Activated CD4-positive, alpha-beta T cell treated with anti-CD3 and anti-CD28 coated beads for 36 hours (primary cell): ENCODE results near the gene GCNT2. TPM values are rescaled to one million over a fixed set of nuclear protein-coding genes. Genes with fewer than 3 reads are reported as not detected.
"Not testable (repeated sequence)": the region's sequence is repeated elsewhere in the genome, so short reads cannot be mapped to it uniquely, and the experiment has no call there.

Experiments
- ATAC-seq: fragments of 200-7000 bp; cut with Tn5 transposase; one replicate; pipeline ENCODE4 v1.10.0; 2021; ENCODE audit warnings: mild to moderate bottlenecking, moderate library complexity
- CTCF ChIA-PET: fragments of 350-600 bp; sonication (Branson Sonifier 250); formaldehyde crosslinking; loops from one replicate; lab custom pipeline; 2021; ENCODE audit warnings: antibody characterized with exemption; lab: Charles Lee
- POLR2A ChIA-PET: fragments of 350-600 bp; sonication (Branson Sonifier 250); formaldehyde crosslinking; loops from one replicate; lab custom pipeline; 2021; ENCODE audit warnings: antibody characterized with exemption, inconsistent platforms; lab: Charles Lee
- DNase-seq: peaks from one replicate; pipeline ENCODE4 v3.0.0-alpha.2; 2020
- H3K27ac Mint-ChIP-seq: one replicate; pipeline ENCODE4 v1.8.0; 2021; ENCODE audit warnings: mixed read lengths
- H3K27me3 Mint-ChIP-seq: one replicate; pipeline ENCODE4 v1.8.0; 2021; ENCODE audit warnings: mixed read lengths
- H3K36me3 Mint-ChIP-seq: one replicate; pipeline ENCODE4 v1.8.0; 2021; ENCODE audit warnings: low read depth, mixed read lengths
- H3K4me1 Mint-ChIP-seq: one replicate; pipeline ENCODE4 v1.8.0; 2021; ENCODE audit warnings: mixed read lengths
- H3K4me3 Mint-ChIP-seq: one replicate; pipeline ENCODE4 v1.8.0; 2021; ENCODE audit warnings: mild to moderate bottlenecking, moderate library complexity, mixed read lengths
- H3K9me3 Mint-ChIP-seq: one replicate; pipeline ENCODE4 v1.8.0; 2021; ENCODE audit warnings: low read depth, mixed read lengths
- intact Hi-C, 2 experiments: fragments of 100-400 bp; cut with DNase I in 1 of 2; cut with micrococcal nuclease in 1 of 2; formaldehyde crosslinking; loops; one replicate each; pipeline versions ENCODE4 v1.14.2 to v1.15.1; 2022 to 2024; cut with DNase I, micrococcal nuclease
- total RNA-seq, 2 experiments: library from RNA; stranded (reverse); gene quantifications; one replicate each; pipeline ENCODE4 v1.2.3, GENCODE V29; 2021

The GCNT2 gene
- total RNA-seq, 2 experiments from 2014 or later, result 1.6 to 2.2 TPM

DNA sequence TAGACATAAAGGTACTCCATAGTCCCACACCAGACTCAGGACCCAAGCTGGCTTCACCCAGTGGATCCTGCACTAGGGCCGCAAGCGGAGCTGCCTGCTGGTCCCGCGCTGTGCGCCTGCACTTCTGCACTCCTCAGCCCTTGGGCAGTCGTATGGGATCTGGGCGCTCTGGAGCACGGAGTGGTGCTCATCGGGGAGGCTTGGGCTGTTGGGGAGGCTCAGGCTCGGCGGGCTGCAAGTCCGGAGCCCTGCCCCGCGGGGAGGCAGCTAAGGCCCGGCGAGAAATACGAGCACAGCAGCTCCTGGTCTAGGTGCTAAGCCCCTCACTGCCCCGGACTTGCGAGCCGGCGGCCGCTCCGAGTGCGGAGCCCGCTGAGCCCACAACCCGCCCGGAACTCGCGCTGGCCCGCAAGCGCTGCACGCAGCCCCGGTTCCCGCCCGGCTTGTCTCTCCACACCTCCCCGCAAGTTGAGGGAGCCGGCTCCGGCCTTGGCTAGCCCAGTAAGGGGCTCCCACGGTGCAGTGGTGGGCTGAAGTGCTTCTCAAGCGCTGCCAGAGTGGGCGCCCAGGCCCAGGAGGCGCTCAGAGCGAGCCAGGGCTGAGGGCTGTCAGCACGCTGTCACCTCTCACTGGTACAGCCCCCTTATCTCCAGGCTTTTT, 33.4 kb upstream of the GCNT2 start:
- intact Hi-C loops, result no loop called here
- Mint-ChIP-seq H3K4me3 (no peak overlapping the region), H3K27me3 (peaks cover 14% of the 10 kb centered on the region), H3K4me1 (no peaks in the 10 kb centered on the region), H3K36me3 (no peaks in the 10 kb centered on the region), H3K27ac (no peak overlapping the region), H3K9me3 (peaks cover 2% of the 10 kb centered on the region)
- ChIA-PET CTCF (interaction anchor here (1.7 kb wide), 1 partner anchor 9 kb away, joined by 5 read pairs; no protein-coding TSS in a partner anchor), POLR2A (no interaction called here)
- DNase-seq (no peak), ATAC-seq (no peak)

GRCh38 chr6:10491463-10491862, 29.7 kb upstream of the GCNT2 start:
- Mint-ChIP-seq H3K36me3 (no peaks in the 10 kb centered on the region), H3K4me3 (no peak overlapping the region), H3K27ac (no peak overlapping the region), H3K9me3 (peaks cover 2% of the 10 kb centered on the region), H3K27me3 (peaks cover 14% of the 10 kb centered on the region), H3K4me1 (no peaks in the 10 kb centered on the region)
- POLR2A ChIA-PET, result no interaction called here
- no peak for ATAC-seq
- CTCF ChIA-PET, result no interaction called here
- no peak for DNase-seq
- intact Hi-C loops, result no loop called here

- CTCF ChIA-PET, result interaction anchor here (1.3 kb wide), 1 partner anchor 310 kb away, joined by 6 read pairs; no protein-coding TSS in a partner anchor
- H3K36me3 Mint-ChIP-seq, POLR2A ChIA-PET, H3K4me1 Mint-ChIP-seq, DNase-seq, H3K27ac Mint-ChIP-seq, ATAC-seq, H3K4me3 Mint-ChIP-seq, H3K9me3 Mint-ChIP-seq, intact Hi-C loops: not testable (repeated sequence)
- peaks cover 17% of the 10 kb centered on the region for H3K27me3 Mint-ChIP-seq
These were observed 29.2 kb upstream of the GCNT2 start for GRCh38 chr6:10491905-10492304.

DNA sequence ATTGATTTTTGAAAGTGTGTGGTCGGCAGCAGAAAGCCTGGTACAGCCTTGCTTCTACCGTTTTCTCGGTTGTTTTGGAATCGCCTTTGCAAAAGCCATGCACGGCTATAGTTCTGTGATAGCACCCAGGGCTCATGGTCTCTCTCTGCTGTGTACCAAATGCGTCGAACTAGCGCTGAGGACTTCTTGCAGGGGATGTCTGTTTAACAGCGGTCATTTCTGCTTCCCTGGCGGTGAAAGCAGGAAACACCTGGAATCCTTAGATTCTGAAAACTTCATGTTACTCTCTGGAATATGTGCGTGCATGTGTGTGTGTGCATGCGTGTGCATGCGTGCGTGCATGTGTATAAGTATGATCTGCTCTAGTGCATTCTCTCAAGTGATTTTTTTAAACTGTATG, 26.1 kb upstream of the GCNT2 start:
- no peaks in the 10 kb centered on the region for H3K4me1 Mint-ChIP-seq
- peaks cover 2% of the 10 kb centered on the region for H3K9me3 Mint-ChIP-seq
- ATAC-seq (no peak), DNase-seq (no peak)
- intact Hi-C loops, result no loop called here
- CTCF ChIA-PET, result no interaction called here
- POLR2A ChIA-PET, result no interaction called here
- no peaks in the 10 kb centered on the region for H3K36me3 Mint-ChIP-seq
- H3K4me3 Mint-ChIP-seq, result no peak overlapping the region
- H3K27ac Mint-ChIP-seq, result no peak overlapping the region
- H3K27me3 Mint-ChIP-seq, result peaks cover 9% of the 10 kb centered on the region

DNA sequence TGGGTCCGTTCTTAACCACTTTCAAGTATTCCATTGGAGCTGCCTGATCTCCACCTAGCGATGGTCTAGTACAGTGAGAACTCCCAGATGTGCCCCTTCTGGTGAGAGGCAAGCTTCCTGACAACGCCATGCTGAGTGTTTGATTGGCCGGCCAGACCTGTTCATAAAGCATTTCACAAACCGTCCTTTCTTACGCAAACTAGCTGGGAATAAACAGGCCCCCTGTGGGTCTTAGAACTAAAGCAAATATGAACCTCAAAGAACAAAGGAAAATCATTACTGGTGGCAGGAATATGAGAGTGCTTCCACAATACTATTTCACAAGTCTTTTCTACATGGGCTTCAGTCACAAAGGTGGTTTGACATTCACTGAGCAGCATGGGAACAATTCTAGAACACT, 15.6 kb upstream of the GCNT2 start:
- ChIA-PET CTCF (interaction anchor here (1.2 to 1.9 kb wide), 2 partner anchors 295 to 297 kb away, joined by 4 read pairs; no protein-coding TSS in a partner anchor), POLR2A (interaction anchor here (0.6 kb wide), 1 partner anchor 551 kb away, joined by 3 read pairs; no protein-coding TSS in a partner anchor)
- no peaks in the 10 kb centered on the region for H3K36me3 Mint-ChIP-seq
- H3K27ac Mint-ChIP-seq, result no peak overlapping the region
- intact Hi-C loops, result no loop called here
- no peak overlapping the region for H3K4me3 Mint-ChIP-seq
- H3K4me1 Mint-ChIP-seq, result peaks cover 2% of the 10 kb centered on the region
- H3K9me3 Mint-ChIP-seq, result no peaks in the 10 kb centered on the region
- DNase-seq (no peak), ATAC-seq (no peak)
- peaks cover 7% of the 10 kb centered on the region for H3K27me3 Mint-ChIP-seq

GRCh38 chr6:10507298-10507697, 13.9 kb upstream of the GCNT2 start:
- Mint-ChIP-seq H3K4me3 (no peak overlapping the region), H3K9me3 (no peaks in the 10 kb centered on the region), H3K27ac (no peak overlapping the region), H3K36me3 (no peaks in the 10 kb centered on the region), H3K27me3 (peaks cover 3% of the 10 kb centered on the region), H3K4me1 (peaks cover 5% of the 10 kb centered on the region)
- DNase-seq (no peak), ATAC-seq (no peak)
- intact Hi-C loops, result no loop called here
- ChIA-PET CTCF (interaction anchor here (0.7 to 2.3 kb wide), 4 partner anchors 25 to 295 kb away, joined by 3 to 12 read pairs (median 4); no protein-coding TSS in a partner anchor), POLR2A (no interaction called here)

DNA sequence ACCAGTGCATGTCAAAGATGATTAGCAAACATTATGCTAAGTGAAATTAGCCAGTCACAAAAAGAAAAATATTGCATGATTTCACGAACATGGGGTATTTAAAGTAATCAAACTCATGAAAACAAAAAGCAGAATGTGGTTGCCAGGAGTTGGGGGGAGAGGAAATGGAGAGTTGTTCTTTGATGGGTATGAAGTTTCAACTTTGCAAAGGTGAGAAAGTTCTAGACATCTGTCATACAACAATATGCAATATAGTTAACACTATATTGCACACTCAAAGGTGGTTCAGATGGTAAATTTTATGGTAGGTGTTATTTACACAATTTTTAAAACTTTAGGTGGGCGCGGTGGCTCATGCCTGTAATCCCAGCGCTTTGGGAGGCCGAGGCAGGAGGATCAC, 13.4 kb upstream of the GCNT2 start:
- H3K9me3 Mint-ChIP-seq, result no peaks in the 10 kb centered on the region
- ATAC-seq, result no peak
- CTCF ChIA-PET, result interaction anchor here (0.9 to 2.3 kb wide), 3 partner anchors 25 to 295 kb away, joined by 3 to 12 read pairs (median 4); no protein-coding TSS in a partner anchor
- intact Hi-C loops, result no loop called here
- H3K27ac Mint-ChIP-seq, result no peak overlapping the region
- H3K27me3 Mint-ChIP-seq, result peaks cover 3% of the 10 kb centered on the region
- no peak for DNase-seq
- peaks cover 5% of the 10 kb centered on the region for H3K4me1 Mint-ChIP-seq
- no peaks in the 10 kb centered on the region for H3K36me3 Mint-ChIP-seq
- POLR2A ChIA-PET, result no interaction called here
- H3K4me3 Mint-ChIP-seq, result no peak overlapping the region

DNA sequence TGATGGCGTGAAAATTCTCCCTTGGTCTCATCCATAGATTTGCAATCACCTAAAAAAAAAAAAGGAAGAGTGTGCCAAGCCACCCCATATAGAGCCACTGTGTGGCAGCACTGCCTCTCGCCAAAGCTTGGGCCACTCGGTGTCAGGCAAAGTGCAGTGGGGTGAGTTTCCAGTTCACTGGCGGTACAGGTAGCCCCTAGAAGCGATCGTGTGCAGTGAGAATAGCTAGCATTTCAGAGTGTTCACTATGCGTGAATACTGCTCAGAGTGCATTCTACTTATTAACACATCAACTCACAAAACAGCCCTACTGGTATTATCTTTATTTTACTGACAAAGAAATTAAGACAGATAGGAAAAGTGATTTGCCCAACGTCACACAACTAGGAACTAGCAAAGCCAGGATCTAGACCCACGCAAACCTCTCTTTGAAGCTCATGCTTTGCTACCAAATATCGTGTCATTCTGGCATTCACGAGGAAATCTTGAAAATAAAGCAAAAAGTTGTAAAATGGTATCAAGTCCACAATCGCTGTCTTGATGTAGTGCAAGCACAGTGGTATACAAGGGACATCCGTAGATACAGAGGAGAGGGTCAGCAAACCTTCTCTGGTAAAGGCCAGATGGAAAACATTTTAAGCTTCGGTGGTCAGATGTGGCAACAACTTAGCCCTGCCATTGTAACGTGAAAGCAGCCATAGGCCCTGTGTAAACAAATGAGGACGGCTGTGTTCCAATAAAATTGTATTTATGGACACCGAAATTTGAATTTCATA, 10.4 kb upstream of the GCNT2 start:
- no peak overlapping the region for H3K4me3 Mint-ChIP-seq
- ATAC-seq, result peak; percentile 99
- H3K27me3 Mint-ChIP-seq, result peaks cover 2% of the 10 kb centered on the region
- ChIA-PET CTCF (interaction anchor here (0.6 to 2.0 kb wide), 11 partner anchors 11 to 1400 kb away, joined by 3 to 13 read pairs (median 3); partner anchors contain the start of gene PAK1IP1), POLR2A (no interaction called here)
- no peak overlapping the region for H3K27ac Mint-ChIP-seq
- peak; percentile 73 for DNase-seq
- H3K36me3 Mint-ChIP-seq, result no peaks in the 10 kb centered on the region
- peaks cover 5% of the 10 kb centered on the region for H3K4me1 Mint-ChIP-seq
- intact Hi-C loops, result loop anchor here (1.0 to 2.0 kb wide), 3 partner anchors 184 to 291 kb away; partner anchors contain the start of genes C6orf52 (in 1 of the 2), PAK1IP1 (in 1 of the 2) and TMEM14B (in 1 of the 2)
- H3K9me3 Mint-ChIP-seq, result no peaks in the 10 kb centered on the region

DNA sequence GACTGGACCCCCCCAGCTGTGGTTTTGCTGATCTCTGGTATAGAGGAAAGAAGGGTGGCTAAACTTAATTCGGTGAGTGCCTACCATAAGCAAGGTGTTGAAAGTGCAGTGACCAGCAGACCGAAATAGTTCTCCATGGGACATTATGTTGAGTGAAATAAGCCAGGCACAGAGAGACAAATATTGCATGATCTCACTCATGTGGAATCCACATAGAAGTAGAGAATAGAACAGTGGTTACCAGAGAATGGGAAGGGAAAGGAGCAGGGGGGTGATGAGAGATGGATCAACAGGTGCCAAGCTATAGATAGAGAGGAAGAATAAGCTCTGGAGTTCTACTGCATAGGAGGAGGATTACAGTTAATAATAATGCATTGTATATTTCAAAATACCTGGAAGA, 9.7 kb upstream of the GCNT2 start:
- intact Hi-C loops, result loop anchor here in 1 of 2 experiments (2.0 kb wide), 1 partner anchor 235 kb away; the partner anchor contains the start of gene TMEM14B

DNA sequence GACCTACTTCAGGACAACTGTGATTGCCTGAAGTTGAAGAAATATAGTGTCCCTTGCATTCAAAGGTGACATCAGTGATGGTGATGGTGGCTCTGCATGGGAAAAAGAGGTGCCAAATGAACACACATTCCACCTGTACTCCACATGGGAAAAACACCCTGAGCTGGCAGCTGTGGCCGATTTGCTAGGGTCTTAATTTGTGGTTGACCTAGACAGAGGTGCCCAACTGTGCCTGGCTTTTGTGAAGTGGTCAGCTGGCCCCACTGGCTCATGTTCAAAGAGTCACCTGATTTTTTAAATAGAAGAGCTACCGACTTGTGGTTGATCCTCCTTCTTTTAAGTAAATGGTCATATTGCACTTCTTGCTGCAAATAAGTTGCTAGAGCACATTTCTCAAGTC, 7.6 kb upstream of the GCNT2 start:
- no peak for ATAC-seq

More for the DNA sequence above, 9.7 kb upstream of the GCNT2 start:
- Mint-ChIP-seq H3K9me3 (no peaks in the 10 kb centered on the region), H3K27me3 (peaks cover 2% of the 10 kb centered on the region), H3K27ac (no peak overlapping the region), H3K4me1 (peaks cover 5% of the 10 kb centered on the region), H3K4me3 (no peak overlapping the region), H3K36me3 (no peaks in the 10 kb centered on the region)
- DNase-seq (no peak), ATAC-seq (no peak)
- POLR2A ChIA-PET, result no interaction called here
- CTCF ChIA-PET, result interaction anchor here (0.6 to 2.0 kb wide), 8 partner anchors 12 to 290 kb away, joined by 3 to 13 read pairs (median 3); partner anchors contain the start of gene PAK1IP1

DNA sequence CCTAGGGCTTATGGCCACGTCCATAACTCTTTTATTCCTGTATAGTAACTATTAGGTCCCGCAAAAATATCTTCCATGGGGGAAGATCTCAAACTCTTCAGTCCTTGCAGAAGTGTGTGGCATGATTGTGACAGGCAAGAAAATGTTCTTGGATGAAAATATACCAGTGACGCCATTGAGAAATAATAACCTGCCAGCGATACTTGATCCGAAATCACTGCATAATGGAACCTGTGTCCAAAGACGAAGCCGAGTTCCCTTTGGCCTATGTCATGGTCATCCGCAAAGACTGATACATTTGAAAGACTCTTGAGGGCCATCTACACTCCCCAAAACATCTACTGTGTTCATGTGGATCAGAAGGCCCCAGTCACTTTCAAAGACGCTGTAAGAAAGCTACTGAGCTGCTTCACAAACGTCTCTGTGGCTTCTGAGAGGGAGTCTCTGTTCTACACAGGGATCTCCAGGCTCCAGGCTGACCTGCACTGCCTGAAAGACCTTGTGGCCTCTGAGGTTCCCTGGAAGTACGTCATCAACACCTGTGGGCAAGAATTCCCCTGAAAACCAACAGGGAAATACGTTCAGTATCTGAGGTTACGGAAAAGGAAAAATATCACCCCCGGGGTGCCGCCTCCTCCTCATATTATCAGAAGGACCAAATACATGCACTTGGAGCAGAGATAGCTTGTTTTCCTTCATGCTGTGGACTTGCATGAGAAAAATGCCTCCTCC, 6.9 kb upstream of the GCNT2 start:
- ChIA-PET CTCF (interaction anchor here (1.2 kb wide), 1 partner anchor 14 kb away, joined by 3 read pairs; no protein-coding TSS in a partner anchor), POLR2A (no interaction called here)
- ATAC-seq (no peak), DNase-seq (no peak)
- H3K27me3 Mint-ChIP-seq, result no peaks in the 10 kb centered on the region
- no peak overlapping the region for H3K4me3 Mint-ChIP-seq
- no peaks in the 10 kb centered on the region for H3K36me3 Mint-ChIP-seq
- H3K27ac Mint-ChIP-seq, result no peak overlapping the region
- peaks cover 5% of the 10 kb centered on the region for H3K4me1 Mint-ChIP-seq
- intact Hi-C loops, result no loop called here
- H3K9me3 Mint-ChIP-seq, result no peaks in the 10 kb centered on the region

More for the DNA sequence above, 7.6 kb upstream of the GCNT2 start:
- Mint-ChIP-seq H3K4me1 (peaks cover 5% of the 10 kb centered on the region), H3K36me3 (no peaks in the 10 kb centered on the region), H3K27ac (no peak overlapping the region), H3K9me3 (no peaks in the 10 kb centered on the region), H3K4me3 (no peak overlapping the region), H3K27me3 (no peaks in the 10 kb centered on the region)
- DNase-seq, result no peak
- intact Hi-C loops, result no loop called here
- ChIA-PET POLR2A (interaction anchor here (0.6 kb wide), 1 partner anchor 208 kb away, joined by 3 read pairs; no protein-coding TSS in a partner anchor), CTCF (interaction anchor here (1.2 kb wide), 1 partner anchor 15 kb away, joined by 3 read pairs; no protein-coding TSS in a partner anchor)
